ENCODE data around the gene ATP6AP1. TPM values are rescaled to one million over a fixed set of nuclear protein-coding genes. Genes with fewer than 3 reads are reported as not detected.

The ATP6AP1 gene
- total RNA-seq, 1 donor from 2014 or later, result 153 TPM

GRCh38 chrX:154471839-154472684 lies 43.6 kb downstream of the ATP6AP1 start:
- no peak overlapping the region for H3K4me3 Mint-ChIP-seq (ENCODE audit: unreplicated experiment)
- H3K9ac ChIP-seq (ENCODE audit: low read length), result no peak overlapping the region

GRCh38 chrX:154472685-154473632 lies 44.5 kb downstream of the ATP6AP1 start:
- Histone ChIP-seq H4K20me1 (ENCODE audit: insufficient read depth, low read length) (peaks cover 7% of the 10 kb centered on the region), H3K79me2 (ENCODE audit: insufficient read depth, low read length) (no peaks in the 10 kb centered on the region), H2AFZ (ENCODE audit: low read depth, low read length) (no peak overlapping the region), H3K27me3 (ENCODE audit: insufficient read depth, low read length) (no peaks in the 10 kb centered on the region), H3K4me2 (ENCODE audit: low read length) (no peak overlapping the region), H3K27ac (ENCODE audit: low read depth, low read length) (no peak overlapping the region), H3K36me3 (ENCODE audit: insufficient read depth, low read length) (peaks cover 2% of the 10 kb centered on the region), H3K4me1 (ENCODE audit: insufficient read depth, low read length) (no peaks in the 10 kb centered on the region), H3K4me3 (ENCODE audit: insufficient read depth, low read depth, low read length) (no peak overlapping the region), H3K9me3 (ENCODE audit: insufficient read depth, low read depth, low read length) (no peaks in the 10 kb centered on the region), H3K9ac (ENCODE audit: low read length) (no peak overlapping the region)
- Mint-ChIP-seq H3K27ac (ENCODE audit: unreplicated experiment) (peak overlapping the region; percentile 9), H3K27me3 (ENCODE audit: low read depth, unreplicated experiment) (no peaks in the 10 kb centered on the region), H3K4me3 (ENCODE audit: unreplicated experiment) (peak overlapping the region; percentile 14), H3K36me3 (ENCODE audit: low read depth, unreplicated experiment) (no peaks in the 10 kb centered on the region), H3K9me3 (ENCODE audit: unreplicated experiment) (no peaks in the 10 kb centered on the region), H3K4me1 (ENCODE audit: low read depth, unreplicated experiment) (no peaks in the 10 kb centered on the region)
- FAIRE-seq (no peak), DNase-seq (ENCODE audit: low read depth) (no peak)
- no peak for TF ChIP-seq EZH2 (IDR thresholded peaks at IDR 0.05; ENCODE audit: insufficient read depth, low read length)
- no peak for TF ChIP-seq CTCF (IDR thresholded peaks at IDR 0.05; ENCODE audit: insufficient read depth, low read depth, low read length)

More at GRCh38 chrX:154471839-154472684, 43.6 kb downstream of the ATP6AP1 start:
- Histone ChIP-seq H4K20me1 (ENCODE audit: insufficient read depth, low read length) (peaks cover 7% of the 10 kb centered on the region), H3K27me3 (ENCODE audit: insufficient read depth, low read length) (no peaks in the 10 kb centered on the region), H3K4me1 (ENCODE audit: insufficient read depth, low read length) (no peaks in the 10 kb centered on the region), H3K9me3 (ENCODE audit: insufficient read depth, low read depth, low read length) (no peaks in the 10 kb centered on the region), H3K4me2 (ENCODE audit: low read length) (no peak overlapping the region), H3K36me3 (ENCODE audit: insufficient read depth, low read length) (peaks cover 2% of the 10 kb centered on the region), H3K27ac (ENCODE audit: low read depth, low read length) (no peak overlapping the region), H3K4me3 (ENCODE audit: insufficient read depth, low read depth, low read length) (no peak overlapping the region), H3K79me2 (ENCODE audit: insufficient read depth, low read length) (no peaks in the 10 kb centered on the region), H2AFZ (ENCODE audit: low read depth, low read length) (no peak overlapping the region)
- Mint-ChIP-seq H3K4me1 (ENCODE audit: low read depth, unreplicated experiment) (no peaks in the 10 kb centered on the region), H3K27ac (ENCODE audit: unreplicated experiment) (no peak overlapping the region), H3K9me3 (ENCODE audit: unreplicated experiment) (no peaks in the 10 kb centered on the region), H3K27me3 (ENCODE audit: low read depth, unreplicated experiment) (no peaks in the 10 kb centered on the region), H3K36me3 (ENCODE audit: low read depth, unreplicated experiment) (no peaks in the 10 kb centered on the region)
- FAIRE-seq (no peak), DNase-seq (ENCODE audit: low read depth) (no peak)
- no peak for TF ChIP-seq CTCF (IDR thresholded peaks at IDR 0.05; ENCODE audit: insufficient read depth, low read depth, low read length)
- no peak for TF ChIP-seq EZH2 (IDR thresholded peaks at IDR 0.05; ENCODE audit: insufficient read depth, low read length)
